SU-DHL-6 (cell line): ENCODE data around the gene PLA2G4F.

ENCODE experiments used
- H2AFZ ChIP-seq: fragments of 200-600 bp; sonication (generic); 2 replicates; pipeline ENCODE4 v1.6.1; 2014; ENCODE audit warnings: low read depth, mild to moderate bottlenecking, moderate library complexity, mixed read lengths, antibody characterized with exemption, low read length; ENCODE audit not compliant: severe bottlenecking
- H3F3A ChIP-seq: fragments of 200-600 bp; shearing (Covaris generic); 2 replicates; pipeline ENCODE4 v1.6.0; 2016; ENCODE audit warnings: antibody characterized with exemption, mild to moderate bottlenecking; ENCODE audit not compliant: insufficient read depth
- H3K27ac ChIP-seq: fragments of 200-600 bp; sonication (generic); 2 replicates; pipeline ENCODE4 v1.5.1; 2016; ENCODE audit warnings: low read depth, mild to moderate bottlenecking, low read length, moderate library complexity, mixed read lengths
- H3K27me3 ChIP-seq: fragments of 200-600 bp; sonication (generic), shearing (Covaris generic); 2 replicates; pipeline ENCODE4 v1.6.0; 2014; ENCODE audit warnings: mild to moderate bottlenecking, low read length
- H3K36me3 ChIP-seq: fragments of 200-600 bp; sonication (generic); 2 replicates; pipeline ENCODE4 v1.6.1; 2014; ENCODE audit warnings: mild to moderate bottlenecking, low read length, mixed read lengths
- H3K4me2 ChIP-seq: fragments of 300-600, 200-600 bp; shearing (Covaris generic), sonication (generic); 2 replicates; pipeline ENCODE4 v1.6.0; 2014; ENCODE audit warnings: low read length, low read depth, mild to moderate bottlenecking; ENCODE audit not compliant: poor library complexity, severe bottlenecking
- H3K4me3 ChIP-seq: fragments of 200-600 bp; sonication (generic); 2 replicates; pipeline ENCODE4 v1.5.1; 2014; ENCODE audit warnings: antibody characterized with exemption, low read length, mild to moderate bottlenecking, mixed read lengths; ENCODE audit not compliant: insufficient read depth, poor library complexity, severe bottlenecking
- H3K79me2 ChIP-seq: fragments of 200-600 bp; sonication (generic); 2 replicates; pipeline ENCODE4 v1.6.1; 2014; ENCODE audit warnings: mild to moderate bottlenecking, low read length, moderate library complexity; ENCODE audit not compliant: insufficient read depth
- H3K9ac ChIP-seq: fragments of 200-600 bp; sonication (generic); 2 replicates; pipeline ENCODE4 v1.7.0; 2014; ENCODE audit warnings: mild to moderate bottlenecking, low read length
- H3K9me2 ChIP-seq: fragments of 200-600 bp; sonication (generic); replicated peaks from 2 replicates; pipeline ENCODE4 v1.6.1; 2014; ENCODE audit warnings: low read length; ENCODE audit not compliant: insufficient read depth
- H3K9me3 ChIP-seq: fragments of 200-600 bp; sonication (generic); 2 replicates; pipeline ENCODE4 v1.6.1; 2014; ENCODE audit warnings: low read length, mixed read lengths; ENCODE audit not compliant: insufficient read depth
- H4K20me1 ChIP-seq: fragments of 200-600 bp; sonication (generic); 2 replicates; pipeline ENCODE4 v1.6.1; 2014; ENCODE audit warnings: low read depth, mild to moderate bottlenecking, antibody characterized with exemption, low read length, moderate library complexity, mixed read lengths
- CTCF ChIP-seq: fragments of 200-600 bp; sonication (generic); IDR thresholded peaks from one replicate; pipeline ENCODE4 v1.5.1; 2017; ENCODE audit warnings: antibody characterized with exemption, mild to moderate bottlenecking, low read length, moderate library complexity; ENCODE audit not compliant: insufficient read depth, poor library complexity, severe bottlenecking
- EZH2phosphoT487 ChIP-seq: fragments of 200-600 bp; sonication (generic), shearing (Covaris generic); conservative IDR thresholded peaks from 2 replicates; pipeline ENCODE4 v1.6.1; 2018; ENCODE audit warnings: mild to moderate bottlenecking, antibody characterized with exemption, low read length, moderate library complexity, mixed read lengths

PLA2G4F gene

GRCh38 chr15:42131006-42131405, 25.4 kb downstream of the PLA2G4F start:
- no peaks in the 10 kb centered on the region for H3K27me3 ChIP-seq
- no peak overlapping the region for H3K4me2 ChIP-seq
- H3K27ac ChIP-seq: no peak overlapping the region
- no peaks in the 10 kb centered on the region for H4K20me1 ChIP-seq
- no peak overlapping the region for H3K9ac ChIP-seq
- no peak overlapping the region for H2AFZ ChIP-seq
- no peaks in the 10 kb centered on the region for H3K79me2 ChIP-seq
- no peaks in the 10 kb centered on the region for H3K9me2 ChIP-seq
- no peak overlapping the region for H3K4me3 ChIP-seq
- no peaks in the 10 kb centered on the region for H3K36me3 ChIP-seq
- no peaks in the 10 kb centered on the region for H3F3A ChIP-seq
- no peaks in the 10 kb centered on the region for H3K9me3 ChIP-seq
- TF ChIP-seq EZH2phosphoT487 (no peak), CTCF (no peak)

- Histone ChIP-seq H3K36me3 (no peaks in the 10 kb centered on the region), H4K20me1 (no peaks in the 10 kb centered on the region), H3K4me2 (no peak overlapping the region), H3K27ac (no peak overlapping the region), H3K9me3 (no peaks in the 10 kb centered on the region), H3K9me2 (no peaks in the 10 kb centered on the region), H3K9ac (no peak overlapping the region), H3K27me3 (no peaks in the 10 kb centered on the region), H3K79me2 (no peaks in the 10 kb centered on the region), H3K4me3 (no peak overlapping the region), H3F3A (no peaks in the 10 kb centered on the region), H2AFZ (no peak overlapping the region)
- TF ChIP-seq EZH2phosphoT487 (no peak), CTCF (no peak)
Observed at GRCh38 chr15:42130246-42130986, 26.0 kb downstream of the PLA2G4F start.

GRCh38 chr15:42129364-42129763, 27.1 kb downstream of the PLA2G4F start:
- Histone ChIP-seq H3K4me2 (no peak overlapping the region), H4K20me1 (no peaks in the 10 kb centered on the region), H3K27ac (no peak overlapping the region), H2AFZ (no peak overlapping the region), H3K9me2 (no peaks in the 10 kb centered on the region), H3F3A (no peaks in the 10 kb centered on the region), H3K36me3 (no peaks in the 10 kb centered on the region), H3K9me3 (no peaks in the 10 kb centered on the region), H3K9ac (no peak overlapping the region), H3K79me2 (no peaks in the 10 kb centered on the region), H3K4me3 (no peak overlapping the region), H3K27me3 (no peaks in the 10 kb centered on the region)
- TF ChIP-seq EZH2phosphoT487: no peak

GRCh38 chr15:42128476-42128875, 28.0 kb downstream of the PLA2G4F start:
- H3K4me2 ChIP-seq: no peak overlapping the region
- no peaks in the 10 kb centered on the region for H3K36me3 ChIP-seq
- no peak overlapping the region for H3K9ac ChIP-seq
- no peaks in the 10 kb centered on the region for H3K9me2 ChIP-seq
- H3K27me3 ChIP-seq: no peaks in the 10 kb centered on the region
- H3K27ac ChIP-seq: no peak overlapping the region
- no peak overlapping the region for H2AFZ ChIP-seq
- H3K79me2 ChIP-seq: no peaks in the 10 kb centered on the region
- no peaks in the 10 kb centered on the region for H3F3A ChIP-seq
- no peaks in the 10 kb centered on the region for H4K20me1 ChIP-seq
- no peak overlapping the region for H3K4me3 ChIP-seq
- TF ChIP-seq EZH2phosphoT487 (no peak), CTCF (no peak)
- H3K9me3 ChIP-seq: no peaks in the 10 kb centered on the region
